ENCODE data around the gene SCAF8. TPM values are rescaled to one million over a fixed set of nuclear protein-coding genes. Genes with fewer than 3 reads are reported as not detected.

The SCAF8 gene
- total and polyA plus RNA-seq, 7 experiments from 2014 or later, result 12.4 to 69.2 (median 49.1) TPM

- Mint-ChIP-seq H3K4me3 (no peak overlapping the region), H3K9me3 (peaks cover 0 to 2% (median 0%) of the 10 kb centered on the region in 11 donors), H3K4me1 (peaks cover 0 to 19% (median 6%) of the 10 kb centered on the region in 7 donors), H3K27me3 (no peaks in the 10 kb centered on the region), H3K27ac (peak overlapping the region in 1 of 9 donors; percentile 2), H3K36me3 (peaks cover 23 to 75% (median 52%) of the 10 kb centered on the region in 5 donors)
- DNase-seq (no peak), ATAC-seq (no peak)
- Histone ChIP-seq H3K4me3 (ENCODE audit: low read length) (no peak overlapping the region), H3K36me3 (ENCODE audit: control insufficient read depth in 2 of 3, insufficient read depth in 3 of 3, low read length in 3 of 3) (peaks cover 25 to 79% (median 40%) of the 10 kb centered on the region in 3 experiments), H3K27me3 (ENCODE audit: control insufficient read depth in 2 of 2, insufficient read depth in 2 of 2, low read length in 2 of 2) (no peaks in the 10 kb centered on the region), H3K9me3 (ENCODE audit: control insufficient read depth in 2 of 3, low read length in 3 of 3) (no peaks in the 10 kb centered on the region), H3K27ac (ENCODE audit: low read depth, low read length) (no peak overlapping the region), H3K4me1 (ENCODE audit: control insufficient read depth in 2 of 2, insufficient read depth in 2 of 2, low read length in 2 of 2) (no peaks in the 10 kb centered on the region)
- intact Hi-C loops (cut with micrococcal nuclease), result no loop called here
- CTCF ChIA-PET, result interaction anchor here (0.6 kb wide), 1 partner anchor 575 kb away, joined by 3 read pairs; no protein-coding TSS in a partner anchor
- POLR2A ChIA-PET, result interaction anchor here (1.0 to 1.2 kb wide), 2 partner anchors 8 to 29 kb away, joined by 3 to 4 read pairs; no protein-coding TSS in a partner anchor
These were observed 80.8 kb downstream of the SCAF8 start for GRCh38 chr6:154814063-154814462.

- H3K36me3 ChIP-seq (ENCODE audit: control insufficient read depth in 2 of 3, insufficient read depth in 3 of 3, low read length in 3 of 3), result peaks cover 32 to 80% (median 34%) of the 10 kb centered on the region in 3 experiments
- no peaks in the 10 kb centered on the region for H3K27me3 ChIP-seq (ENCODE audit: control insufficient read depth in 2 of 2, insufficient read depth in 2 of 2, low read length in 2 of 2)
- peak overlapping the region in 6 of 9 donors; percentile 12 to 56 (median 47) for H3K27ac Mint-ChIP-seq
- peaks cover 13 to 73% (median 42%) of the 10 kb centered on the region in 5 donors for H3K36me3 Mint-ChIP-seq
- POLR2A ChIA-PET, result interaction anchor here (0.5 kb wide), 1 partner anchor 11 kb away, joined by 3 read pairs; no protein-coding TSS in a partner anchor
- H3K4me1 ChIP-seq (ENCODE audit: control insufficient read depth in 2 of 2, insufficient read depth in 2 of 2, low read length in 2 of 2), result no peaks in the 10 kb centered on the region
- H3K9me3 Mint-ChIP-seq, result peaks cover 0 to 2% (median 0%) of the 10 kb centered on the region in 11 donors
- intact Hi-C loops (cut with micrococcal nuclease), result no loop called here
- H3K4me3 Mint-ChIP-seq, result no peak overlapping the region
- H3K4me3 ChIP-seq (ENCODE audit: low read length), result no peak overlapping the region
- no peak for DNase-seq
- H3K4me1 Mint-ChIP-seq, result peaks cover 0 to 29% (median 8%) of the 10 kb centered on the region in 7 donors
- H3K27ac ChIP-seq (ENCODE audit: low read depth, low read length), result no peak overlapping the region
- ATAC-seq, result no peak
- H3K27me3 Mint-ChIP-seq, result no peaks in the 10 kb centered on the region
- CTCF ChIA-PET, result no interaction called here
- no peaks in the 10 kb centered on the region for H3K9me3 ChIP-seq (ENCODE audit: control insufficient read depth in 2 of 3, low read length in 3 of 3)
These were observed 83.0 kb downstream of the SCAF8 start for GRCh38 chr6:154815938-154816820.

- H3K27ac ChIP-seq (ENCODE audit: low read depth, low read length), result no peak overlapping the region
- no peaks in the 10 kb centered on the region for H3K4me1 ChIP-seq (ENCODE audit: control insufficient read depth in 2 of 2, insufficient read depth in 2 of 2, low read length in 2 of 2)
- no peak for DNase-seq
- no peak for ATAC-seq
- no peaks in the 10 kb centered on the region for H3K9me3 ChIP-seq (ENCODE audit: control insufficient read depth in 2 of 3, low read length in 3 of 3)
- no peaks in the 10 kb centered on the region for H3K27me3 ChIP-seq (ENCODE audit: control insufficient read depth in 2 of 2, insufficient read depth in 2 of 2, low read length in 2 of 2)
- H3K27ac Mint-ChIP-seq, result peak overlapping the region in 5 of 9 donors; percentile 8 to 64 (median 46)
- H3K4me3 ChIP-seq (ENCODE audit: low read length), result no peak overlapping the region
- ChIA-PET POLR2A (no interaction called here), CTCF (interaction anchor here (0.7 to 1.0 kb wide), 2 partner anchors 14 to 145 kb away, joined by 3 read pairs; no protein-coding TSS in a partner anchor)
- no peaks in the 10 kb centered on the region for H3K27me3 Mint-ChIP-seq
- peak overlapping the region in 1 of 10 donors; percentile 18 for H3K4me3 Mint-ChIP-seq
- H3K4me1 Mint-ChIP-seq, result peaks cover 0 to 44% (median 27%) of the 10 kb centered on the region in 7 donors
- intact Hi-C loops (cut with micrococcal nuclease), result no loop called here
- H3K9me3 Mint-ChIP-seq, result no peaks in the 10 kb centered on the region
- peaks cover 13 to 64% (median 41%) of the 10 kb centered on the region in 5 donors for H3K36me3 Mint-ChIP-seq
- peaks cover 28 to 81% (median 30%) of the 10 kb centered on the region in 3 experiments for H3K36me3 ChIP-seq (ENCODE audit: control insufficient read depth in 2 of 3, insufficient read depth in 3 of 3, low read length in 3 of 3)
These were observed 87.9 kb downstream of the SCAF8 start for GRCh38 chr6:154821099-154821498.

GRCh38 chr6:154821638-154822037 lies 88.4 kb downstream of the SCAF8 start:
- intact Hi-C loops (cut with micrococcal nuclease), result no loop called here
- Histone ChIP-seq H3K36me3 (ENCODE audit: control insufficient read depth in 2 of 3, insufficient read depth in 3 of 3, low read length in 3 of 3) (peaks cover 24 to 75% (median 26%) of the 10 kb centered on the region in 3 experiments), H3K4me3 (ENCODE audit: low read length) (no peak overlapping the region), H3K9me3 (ENCODE audit: control insufficient read depth in 2 of 3, low read length in 3 of 3) (no peaks in the 10 kb centered on the region), H3K27ac (ENCODE audit: low read depth, low read length) (no peak overlapping the region), H3K27me3 (ENCODE audit: control insufficient read depth in 2 of 2, insufficient read depth in 2 of 2, low read length in 2 of 2) (no peaks in the 10 kb centered on the region), H3K4me1 (ENCODE audit: control insufficient read depth in 2 of 2, insufficient read depth in 2 of 2, low read length in 2 of 2) (no peaks in the 10 kb centered on the region)
- ATAC-seq, result no peak
- CTCF ChIA-PET, result no interaction called here
- POLR2A ChIA-PET, result interaction anchor here (0.6 kb wide), 1 partner anchor 67 kb away, joined by 4 read pairs; no protein-coding TSS in a partner anchor
- Mint-ChIP-seq H3K27ac (peak overlapping the region in 7 of 9 donors; percentile 8 to 78 (median 64)), H3K27me3 (no peaks in the 10 kb centered on the region), H3K4me3 (no peak overlapping the region), H3K4me1 (peaks cover 0 to 39% (median 25%) of the 10 kb centered on the region in 7 donors), H3K9me3 (no peaks in the 10 kb centered on the region), H3K36me3 (peaks cover 12 to 59% (median 36%) of the 10 kb centered on the region in 5 donors)
- no peak for DNase-seq

GRCh38 chr6:154822947-154823558 lies 89.8 kb downstream of the SCAF8 start:
- H3K9me3 ChIP-seq (ENCODE audit: control insufficient read depth in 2 of 3, low read length in 3 of 3), result no peaks in the 10 kb centered on the region
- Mint-ChIP-seq H3K27ac (peak overlapping the region in 8 of 9 donors; percentile 1 to 78 (median 46)), H3K9me3 (no peaks in the 10 kb centered on the region), H3K4me1 (peaks cover 4 to 33% (median 26%) of the 10 kb centered on the region in 7 donors), H3K36me3 (peaks cover 9 to 58% (median 34%) of the 10 kb centered on the region in 5 donors), H3K4me3 (no peak overlapping the region), H3K27me3 (no peaks in the 10 kb centered on the region)
- ATAC-seq (no peak), DNase-seq (no peak)
- CTCF ChIA-PET, result no interaction called here
- no peaks in the 10 kb centered on the region for H3K27me3 ChIP-seq (ENCODE audit: control insufficient read depth in 2 of 2, insufficient read depth in 2 of 2, low read length in 2 of 2)
- intact Hi-C loops (cut with micrococcal nuclease), result no loop called here
- no peak overlapping the region for H3K4me3 ChIP-seq (ENCODE audit: low read length)
- H3K36me3 ChIP-seq (ENCODE audit: control insufficient read depth in 2 of 3, insufficient read depth in 3 of 3, low read length in 3 of 3), result peaks cover 20 to 76% (median 21%) of the 10 kb centered on the region in 3 experiments
- H3K4me1 ChIP-seq (ENCODE audit: control insufficient read depth in 2 of 2, insufficient read depth in 2 of 2, low read length in 2 of 2), result no peaks in the 10 kb centered on the region
- no peak overlapping the region for H3K27ac ChIP-seq (ENCODE audit: low read depth, low read length)
- POLR2A ChIA-PET, result no interaction called here

GRCh38 chr6:154824076-154824475 lies 90.9 kb downstream of the SCAF8 start:
- no peaks in the 10 kb centered on the region for H3K9me3 ChIP-seq (ENCODE audit: control insufficient read depth in 2 of 3, low read length in 3 of 3)
- intact Hi-C loops (cut with micrococcal nuclease), result no loop called here
- CTCF ChIA-PET, result no interaction called here
- H3K4me1 ChIP-seq (ENCODE audit: control insufficient read depth in 2 of 2, insufficient read depth in 2 of 2, low read length in 2 of 2), result no peaks in the 10 kb centered on the region
- Mint-ChIP-seq H3K4me3 (no peak overlapping the region), H3K9me3 (no peaks in the 10 kb centered on the region), H3K36me3 (peaks cover 11 to 56% (median 28%) of the 10 kb centered on the region in 5 donors), H3K27me3 (no peaks in the 10 kb centered on the region), H3K4me1 (peaks cover 4 to 35% (median 25%) of the 10 kb centered on the region in 7 donors), H3K27ac (peak overlapping the region in 4 of 9 donors; percentile 17 to 78 (median 48))
- H3K36me3 ChIP-seq (ENCODE audit: control insufficient read depth in 2 of 3, insufficient read depth in 3 of 3, low read length in 3 of 3), result peaks cover 16 to 76% (median 16%) of the 10 kb centered on the region in 3 experiments
- no peaks in the 10 kb centered on the region for H3K27me3 ChIP-seq (ENCODE audit: control insufficient read depth in 2 of 2, insufficient read depth in 2 of 2, low read length in 2 of 2)
- no peak for DNase-seq
- H3K4me3 ChIP-seq (ENCODE audit: low read length), result no peak overlapping the region
- ATAC-seq, result no peak
- H3K27ac ChIP-seq (ENCODE audit: low read depth, low read length), result no peak overlapping the region
- POLR2A ChIA-PET, result no interaction called here

Data from naive thymus-derived CD4-positive, alpha-beta T cell (primary cell).